A549 treated with GW870086 at 1 μM for 4 hours (cell line): Measurements from ENCODE around the gene CNTN1. TPM values are rescaled to one million over a fixed set of nuclear protein-coding genes. Genes with fewer than 3 reads are reported as not detected.

Source experiments
- total RNA-seq: library from RNA; stranded (reverse); fragments of 200-300 nt; extraction: Qiagen RNA extraction; gene quantifications from 5 replicates; pipeline ENCODE4 v1.2.3, GENCODE V29; 2022; ENCODE audit warnings: low read depth

The CNTN1 gene
- total RNA-seq, result 38.7 to 59.8 TPM (median 55.1 TPM) in 5 replicates

DNA sequence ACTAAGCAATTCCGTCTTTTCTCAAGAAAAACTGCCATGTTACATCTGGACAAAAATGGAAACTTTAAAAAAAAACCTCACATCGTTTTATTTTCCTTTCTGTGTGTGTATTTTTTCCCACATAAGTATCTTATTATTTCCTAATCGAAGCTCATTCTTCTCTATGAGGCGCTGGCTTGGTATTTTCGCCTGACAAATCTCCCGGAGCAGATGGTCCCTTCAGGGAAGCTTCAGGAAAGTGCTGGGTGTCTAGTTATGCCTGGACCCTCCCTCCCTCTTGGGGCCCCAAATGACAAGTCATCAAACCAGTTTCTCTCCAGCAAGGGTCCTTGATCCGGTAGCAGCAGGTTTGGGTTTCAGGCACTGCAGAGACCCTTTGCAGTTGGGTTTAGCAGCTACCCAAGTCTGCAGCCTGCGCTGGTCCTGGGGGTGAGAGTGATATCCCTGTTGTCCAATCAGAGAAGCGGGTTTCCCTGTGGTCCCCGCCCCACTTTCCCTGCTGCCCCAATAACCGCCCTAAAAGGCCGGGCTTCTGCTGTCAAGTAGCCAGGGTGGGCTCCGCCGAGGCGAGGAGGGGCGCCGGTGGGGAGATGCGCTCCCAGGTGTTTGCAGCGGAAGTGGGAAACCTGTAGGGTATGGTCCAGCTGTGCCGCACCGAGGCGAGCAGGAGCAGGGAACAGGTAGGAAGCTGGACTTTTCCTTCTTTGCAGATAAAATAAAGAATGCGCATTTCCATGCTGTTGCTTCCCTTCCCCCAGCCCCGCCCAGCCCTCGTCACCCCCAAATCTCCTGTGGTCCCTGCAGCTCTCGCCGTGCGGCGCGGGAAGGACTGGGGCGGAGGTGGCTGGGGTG lies at the start of gene CNTN1:
CNTN1 (plus strand) TSS at position 527 of the 852 bp plus-strand sequence.

